OCI-LY1 (cell line): Measurements from ENCODE around the gene MAP3K14.

Source experiments
- H2AFZ ChIP-seq: fragments of 200-600 bp; sonication (generic), shearing (Covaris generic); 2 replicates; pipeline ENCODE4 v1.6.0; 2014; ENCODE audit warnings: antibody characterized with exemption, mild to moderate bottlenecking, low read length
- H3F3A ChIP-seq: fragments of 200-600 bp; sonication (generic), shearing (Covaris generic); 2 replicates; pipeline ENCODE4 v1.6.0; 2014; ENCODE audit warnings: mild to moderate bottlenecking, antibody characterized with exemption, low read length, moderate library complexity; ENCODE audit not compliant: insufficient read depth
- H3K27ac ChIP-seq: fragments of 200-600 bp; sonication (generic); 2 replicates; pipeline ENCODE4 v1.5.1; 2014; ENCODE audit warnings: low read length, mixed run types, mild to moderate bottlenecking, low read depth; ENCODE audit not compliant: poor library complexity, severe bottlenecking
- H3K27me3 ChIP-seq: fragments of 200-600 bp; sonication (generic); 2 replicates; pipeline ENCODE4 v1.6.0; 2014; ENCODE audit warnings: antibody characterized with exemption, mild to moderate bottlenecking, low read length, moderate library complexity; ENCODE audit not compliant: insufficient read depth
- H3K36me3 ChIP-seq: fragments of 200-600 bp; sonication (generic); 2 replicates; pipeline ENCODE4 v1.6.1; 2014; ENCODE audit warnings: mild to moderate bottlenecking, antibody characterized with exemption, low read length, moderate library complexity, mixed read lengths; ENCODE audit not compliant: insufficient read depth
- H3K4me1 ChIP-seq: fragments of 200-600 bp; sonication (generic); 2 replicates; pipeline ENCODE4 v1.5.1; 2014; ENCODE audit warnings: mild to moderate bottlenecking, low read length, moderate library complexity; ENCODE audit not compliant: insufficient read depth, severe bottlenecking
- H3K4me2 ChIP-seq: fragments of 200-600 bp; sonication (generic), shearing (Covaris generic); 2 replicates; pipeline ENCODE4 v1.6.1; 2014; ENCODE audit warnings: low read length
- H3K4me3 ChIP-seq: fragments of 200-600 bp; sonication (generic); 2 replicates; pipeline ENCODE4 v1.5.1; 2014; ENCODE audit warnings: low read length, low read depth, mild to moderate bottlenecking, mixed read lengths; ENCODE audit not compliant: poor library complexity, severe bottlenecking
- H3K79me2 ChIP-seq: fragments of 200-600 bp; shearing (Covaris generic); 2 replicates; pipeline ENCODE4 v1.6.1; 2016; ENCODE audit warnings: mixed run types, low read length, mixed read lengths; ENCODE audit not compliant: insufficient read depth
- H3K9ac ChIP-seq: fragments of 200-600 bp; sonication (generic), shearing (Covaris generic); 2 replicates; pipeline ENCODE4 v1.6.1; 2014; ENCODE audit warnings: mild to moderate bottlenecking, low read length, mixed read lengths
- H3K9me2 ChIP-seq: fragments of 200-600 bp; sonication (generic), shearing (Covaris generic); 2 replicates; pipeline ENCODE4 v1.6.1; 2014; ENCODE audit warnings: low read depth, mild to moderate bottlenecking, low read length, mixed read lengths
- H3K9me3 ChIP-seq: fragments of 200-600 bp; shearing (Covaris generic); 2 replicates; pipeline ENCODE4 v1.6.1; 2014; ENCODE audit warnings: low read length, mixed read lengths
- H4K20me1 ChIP-seq: fragments of 200-600 bp; sonication (generic), shearing (Covaris generic); 2 replicates; pipeline ENCODE4 v1.6.0; 2016; ENCODE audit warnings: mild to moderate bottlenecking, low read length; ENCODE audit not compliant: insufficient read depth
- CTCF ChIP-seq: fragments of 200-600 bp; sonication (generic), shearing (Covaris generic); IDR thresholded peaks from 2 replicates; pipeline ENCODE4 v1.5.1; 2017; ENCODE audit warnings: mild to moderate bottlenecking, antibody characterized with exemption, low read length, moderate library complexity, mixed read lengths
- EZH2 ChIP-seq: fragments of 200-600 bp; sonication (generic), shearing (Covaris generic); IDR thresholded peaks from 2 replicates; pipeline ENCODE4 v1.8.0; 2017; ENCODE audit warnings: borderline replicate concordance, mixed run types, mild to moderate bottlenecking, antibody characterized with exemption, low read length, moderate library complexity, mixed read lengths

Gene MAP3K14

DNA sequence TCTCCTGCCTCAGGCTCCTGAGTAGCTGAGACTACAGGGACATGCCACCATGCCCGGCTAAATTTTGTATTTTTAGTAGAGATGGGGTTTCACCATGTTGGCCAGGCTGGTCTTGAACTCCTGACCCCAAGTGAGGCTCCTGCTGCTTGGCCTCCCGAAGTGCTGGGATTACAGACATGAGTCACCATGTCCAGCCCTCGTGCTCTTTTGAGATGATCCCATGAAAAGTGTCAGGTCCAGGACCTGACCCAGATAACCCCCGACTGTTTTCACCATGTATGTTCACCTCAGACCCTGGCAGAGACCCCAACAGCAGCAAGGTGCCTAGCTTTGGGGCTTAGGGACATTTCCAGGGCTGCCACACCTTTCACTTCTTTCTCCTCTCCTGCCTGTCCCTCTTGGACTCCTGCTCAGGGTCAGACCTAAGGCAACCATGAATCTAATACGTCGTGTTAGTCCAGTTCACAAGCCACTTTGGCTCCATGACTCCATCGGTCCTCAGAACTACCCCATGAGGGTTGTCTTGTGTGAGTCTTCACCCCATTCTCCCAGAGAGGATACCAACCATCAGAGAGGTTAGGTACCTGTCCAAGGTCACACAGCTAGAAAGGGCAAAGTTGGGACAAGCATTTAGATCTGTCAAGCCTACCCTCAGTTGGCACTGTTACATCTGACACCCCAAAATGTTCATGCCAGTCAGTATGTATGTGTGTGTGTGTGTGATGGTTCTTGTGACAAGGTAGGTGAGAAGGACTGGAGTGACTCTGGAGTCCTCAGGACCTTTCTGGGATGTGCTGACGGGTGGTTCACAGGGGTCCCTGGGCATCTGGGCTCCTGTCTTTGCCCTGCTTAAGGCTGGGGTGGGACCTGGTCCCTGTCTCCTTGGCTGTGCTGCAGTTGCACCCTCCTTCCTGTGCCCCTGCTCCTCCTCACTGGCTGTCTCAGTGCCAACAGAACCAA is 23.1 kb upstream of the MAP3K14 start:
- H3K27ac ChIP-seq, result no peak overlapping the region
- no peaks in the 10 kb centered on the region for H3K79me2 ChIP-seq
- no peak overlapping the region for H3K9ac ChIP-seq
- H3K9me3 ChIP-seq, result no peaks in the 10 kb centered on the region
- H3K9me2 ChIP-seq, result no peaks in the 10 kb centered on the region
- no peaks in the 10 kb centered on the region for H3K36me3 ChIP-seq
- TF ChIP-seq CTCF (no peak), EZH2 (no peak)
- no peaks in the 10 kb centered on the region for H4K20me1 ChIP-seq
- no peak overlapping the region for H2AFZ ChIP-seq
- no peaks in the 10 kb centered on the region for H3F3A ChIP-seq
- H3K27me3 ChIP-seq, result peaks cover 6% of the 10 kb centered on the region; the same call in 1 of the 2 replicates
- no peak overlapping the region for H3K4me3 ChIP-seq
- no peaks in the 10 kb centered on the region for H3K4me1 ChIP-seq
- no peak overlapping the region for H3K4me2 ChIP-seq

- no peaks in the 10 kb centered on the region for H3K4me1 ChIP-seq
- H3K27ac ChIP-seq, result no peak overlapping the region
- no peaks in the 10 kb centered on the region for H3K9me2 ChIP-seq
- H3K4me2 ChIP-seq, result no peak overlapping the region
- H3K4me3 ChIP-seq, result no peak overlapping the region
- no peaks in the 10 kb centered on the region for H3K9me3 ChIP-seq
- H3F3A ChIP-seq, result no peaks in the 10 kb centered on the region
- no peaks in the 10 kb centered on the region for H3K36me3 ChIP-seq
- no peak for TF ChIP-seq EZH2
- TF ChIP-seq CTCF, result no peak
- no peaks in the 10 kb centered on the region for H4K20me1 ChIP-seq
- no peaks in the 10 kb centered on the region for H3K79me2 ChIP-seq
- peaks cover 6% of the 10 kb centered on the region; the same call in 1 of the 2 replicates for H3K27me3 ChIP-seq
- H2AFZ ChIP-seq, result no peak overlapping the region
- no peak overlapping the region for H3K9ac ChIP-seq
Measured at GRCh38 chr17:45338996-45339535, 22.2 kb upstream of the MAP3K14 start.

- Histone ChIP-seq H2AFZ (no peak overlapping the region), H3K4me1 (no peaks in the 10 kb centered on the region), H3K9me3 (no peaks in the 10 kb centered on the region), H3K4me3 (no peak overlapping the region), H3K79me2 (no peaks in the 10 kb centered on the region), H3K27me3 (peaks cover 6% of the 10 kb centered on the region; the same call in 1 of the 2 replicates), H3K9me2 (no peaks in the 10 kb centered on the region), H3F3A (no peaks in the 10 kb centered on the region), H3K36me3 (no peaks in the 10 kb centered on the region), H3K9ac (no peak overlapping the region), H3K4me2 (no peak overlapping the region), H3K27ac (no peak overlapping the region), H4K20me1 (no peaks in the 10 kb centered on the region)
- no peak for TF ChIP-seq CTCF
- TF ChIP-seq EZH2, result no peak
Measured at GRCh38 chr17:45338023-45338781, 21.4 kb upstream of the MAP3K14 start.
